GM23248 (cell line): Measurements from ENCODE around the gene HMGN5. TPM values are rescaled to one million over a fixed set of nuclear protein-coding genes. Genes with fewer than 3 reads are reported as not detected.

Source experiments
- DNase-seq: peaks from one replicate; pipeline ENCODE4 v3.0.0-alpha.2; 2015
- H2AFZ ChIP-seq: fragments of 200-600 bp; sonication (generic); 2 replicates; pipeline ENCODE4 v1.6.1; 2016; ENCODE audit warnings: antibody characterized with exemption
- H3F3A ChIP-seq: fragments of 200-600 bp; sonication (generic); 2 replicates; pipeline ENCODE4 v1.6.1; 2016; ENCODE audit warnings: mild to moderate bottlenecking, antibody characterized with exemption, mixed run types; ENCODE audit not compliant: insufficient read depth
- H3K27ac ChIP-seq: fragments of 200-600 bp; sonication (generic); 2 replicates; pipeline ENCODE4 v1.5.1; 2016; ENCODE audit warnings: mild to moderate bottlenecking
- H3K27me3 ChIP-seq: fragments of 200-600 bp; sonication (generic); replicated peaks from 2 replicates; pipeline ENCODE4 v1.6.1; 2016; ENCODE audit warnings: mild to moderate bottlenecking; ENCODE audit not compliant: insufficient read depth
- H3K36me3 ChIP-seq: fragments of 200-600 bp; sonication (generic); 2 replicates; pipeline ENCODE4 v1.6.1; 2016; ENCODE audit warnings: low read depth, mild to moderate bottlenecking
- H3K4me1 ChIP-seq: fragments of 200-600 bp; sonication (generic); 2 replicates; pipeline ENCODE4 v1.6.1; 2016; ENCODE audit warnings: mild to moderate bottlenecking; ENCODE audit not compliant: insufficient read depth
- H3K4me2 ChIP-seq: fragments of 200-600 bp; sonication (generic); one replicate; pipeline ENCODE4 v1.6.1; 2016; ENCODE audit warnings: mild to moderate bottlenecking; ENCODE audit not compliant: unreplicated experiment
- H3K4me3 ChIP-seq: fragments of 200-600 bp; sonication (generic); 2 replicates; pipeline ENCODE4 v1.5.1; 2016; ENCODE audit warnings: mild to moderate bottlenecking
- H3K79me2 ChIP-seq: fragments of 200-600 bp; sonication (generic); 2 replicates; pipeline ENCODE4 v1.6.1; 2016; ENCODE audit warnings: mild to moderate bottlenecking; ENCODE audit not compliant: insufficient read depth
- H3K9ac ChIP-seq: fragments of 200-600 bp; sonication (generic); 2 replicates; pipeline ENCODE4 v1.6.1; 2016; ENCODE audit warnings: mild to moderate bottlenecking
- H3K9me2 ChIP-seq: fragments of 200-600 bp; sonication (generic); 2 replicates; pipeline ENCODE4 v1.6.1; 2016; ENCODE audit warnings: mixed run types, mild to moderate bottlenecking, moderate library complexity; ENCODE audit not compliant: insufficient read depth
- H3K9me3 ChIP-seq: fragments of 200-600 bp; sonication (generic); one replicate; pipeline ENCODE4 v1.6.1; 2017; ENCODE audit warnings: low read depth
- H4K20me1 ChIP-seq: fragments of 200-600 bp; sonication (generic); 2 replicates; pipeline ENCODE4 v1.6.0; 2016; ENCODE audit not compliant: insufficient read depth
- EZH2 ChIP-seq: fragments of 200-600 bp; sonication (generic); IDR thresholded peaks from 2 replicates; pipeline ENCODE4 v1.6.1; 2018; ENCODE audit warnings: antibody characterized with exemption, mild to moderate bottlenecking; ENCODE audit not compliant: insufficient read depth, poor library complexity, severe bottlenecking
- EZH2phosphoT487 ChIP-seq: fragments of 200-600 bp; sonication (generic); IDR thresholded peaks from 2 replicates; pipeline ENCODE4 v1.6.1; 2018; ENCODE audit warnings: antibody characterized with exemption, moderate library complexity, mild to moderate bottlenecking, low read depth; ENCODE audit not compliant: insufficient read depth
- WGBS, 2 experiments: methylation state at CpG; one replicate each; pipeline ENCODE4 v1.1.6; 2015 to 2017; ENCODE audit warnings: low lambda C conversion rate in 2 of 2, low coverage in 1 of 2; ENCODE audit errors: missing lambda C conversion rate in 2 of 2; 5-methylcytosine and 5-hydroxymethylcytosine counted together
- in situ Hi-C: fragments of 300-500 bp; cut with MboI; formaldehyde crosslinking; loops from 2 replicates; pipeline ENCODE4 v1.15.0; 2020
- polyA plus RNA-seq: library from polyadenylated mRNA; unstranded; fragments of >200 nt; fragmentation: Nextera tagmentation; extraction: Ambion mirVana; gene quantifications from 2 replicates; pipeline ENCODE4 v1.2.1, GENCODE V29; 2016
- total RNA-seq: library from RNA; depleted of rRNA; stranded (reverse); fragments of >200 nt; shearing (Covaris generic); gene quantifications from 2 replicates; pipeline ENCODE4 v1.2.3, GENCODE V29; 2014; rRNA removed

The HMGN5 gene
- total and polyA plus RNA-seq, 2 experiments from 2014 or later: 1.3 to 3.7 TPM

- H3K4me3 ChIP-seq: no peak overlapping the region
- no peak overlapping the region for H3K4me2 ChIP-seq
- no peaks in the 10 kb centered on the region for H3F3A ChIP-seq
- no peaks in the 10 kb centered on the region for H3K9me3 ChIP-seq
- TF ChIP-seq EZH2phosphoT487 (no peak), EZH2 (no peak)
- H2AFZ ChIP-seq: no peak overlapping the region
- no peaks in the 10 kb centered on the region for H3K9me2 ChIP-seq
- H3K36me3 ChIP-seq: no peaks in the 10 kb centered on the region
- no peak overlapping the region for H3K27ac ChIP-seq
- no peaks in the 10 kb centered on the region for H4K20me1 ChIP-seq
- H3K79me2 ChIP-seq: no peaks in the 10 kb centered on the region
- no peaks in the 10 kb centered on the region for H3K4me1 ChIP-seq
- H3K9ac ChIP-seq: no peak overlapping the region
- DNase-seq: no peak
- no peaks in the 10 kb centered on the region for H3K27me3 ChIP-seq
- in situ Hi-C loops: no loop called here
- 54 to 93% methylated on average over 2 of the region's 2 CpGs for WGBS, 2 experiments
These were observed 119.1 kb downstream of the HMGN5 start for GRCh38 chrX:81082649-81083048.

Other genes starting within 250 kb of the HMGN5 start
- gene SH3BGRL, start 189 bp upstream of the HMGN5 start, total RNA-seq: 137 and 149 TPM in 2 replicates
- gene SH3BGRL, start 189 bp upstream of the HMGN5 start, polyA plus RNA-seq: 169 and 172 TPM in 2 replicates